Dedifferentiated amniotic fluid mesenchymal stem cell (primary cell): ENCODE results near the gene DDR2.

Experiments
- DNase-seq: peaks from one replicate; pipeline ENCODE4 v3.0.0-alpha.2; 2016; ENCODE audit errors: extremely low spot score

The DDR2 gene

DNA sequence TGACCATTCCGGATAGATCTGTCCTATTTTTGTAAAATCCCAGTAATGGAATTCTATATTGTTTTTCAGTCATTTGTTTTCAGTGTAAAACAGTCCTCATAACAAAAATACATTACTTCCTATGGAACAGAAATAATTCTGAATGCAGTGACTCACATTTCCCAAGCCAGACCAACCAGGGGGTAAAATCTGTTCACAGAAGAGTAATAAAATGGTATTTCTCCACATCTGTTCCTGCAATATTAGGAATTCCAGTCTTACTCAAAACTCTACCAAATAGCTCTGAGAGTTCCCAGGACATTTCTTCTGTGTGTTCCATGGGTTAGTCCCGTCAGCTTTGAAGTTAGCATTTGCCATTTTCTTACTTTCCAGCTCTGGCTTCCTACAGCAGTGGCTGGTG is 2.6 kb upstream of the DDR2 start:
- peak; percentile 63 for DNase-seq

DNA sequence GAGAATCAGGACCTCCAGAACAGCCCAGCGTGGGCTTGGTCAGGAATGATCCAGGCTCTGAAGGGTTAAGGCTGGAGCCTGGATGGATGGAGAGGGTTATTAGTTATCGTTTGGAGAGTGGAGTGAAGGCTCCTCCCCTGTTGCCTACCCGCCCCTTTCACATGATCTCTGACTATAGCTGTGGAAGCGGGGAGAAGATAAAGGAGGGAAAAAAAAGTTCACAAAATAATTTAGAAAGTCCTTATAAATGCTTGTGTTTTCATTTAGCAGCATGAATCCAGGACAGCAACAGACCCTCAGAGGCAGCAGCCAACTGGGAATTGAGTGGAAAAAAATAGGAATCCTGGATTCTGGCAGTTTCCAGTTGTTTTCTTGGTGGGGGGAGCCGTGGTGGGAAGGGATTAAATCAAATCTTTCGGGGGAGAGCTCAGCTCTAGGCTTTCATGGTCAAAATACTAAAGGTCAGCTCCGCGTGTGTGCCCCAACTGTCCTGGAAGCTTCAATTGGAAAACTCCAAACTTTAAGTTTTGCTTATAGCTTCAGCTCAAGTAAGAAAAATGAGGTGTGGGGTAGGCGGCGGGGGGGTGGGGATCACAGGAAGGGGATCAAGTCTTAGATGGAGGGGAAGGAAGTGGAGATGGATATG is 595 bp upstream of the DDR2 start:
- DNase-seq = peak; percentile 70

DNA sequence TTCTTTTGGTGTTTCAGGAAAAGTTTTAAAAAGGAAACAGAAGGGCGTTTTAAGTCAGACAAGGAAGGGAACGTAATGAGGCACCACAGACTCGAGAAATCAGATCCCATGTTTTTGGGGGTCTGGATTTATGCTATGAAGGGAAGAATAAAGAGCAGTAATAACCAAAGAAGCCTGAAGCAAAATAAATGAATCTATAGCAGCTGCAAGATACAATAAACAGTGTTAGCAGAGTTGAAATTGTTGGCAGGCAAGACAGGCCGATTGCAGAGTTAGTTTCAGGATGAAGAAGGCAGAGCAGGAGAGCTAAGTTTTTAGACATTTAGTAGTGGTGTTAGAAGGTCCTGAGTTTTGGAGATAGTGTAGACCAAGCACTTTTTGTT is 425 bp downstream of the DDR2 start:
- DNase-seq = no peak

DNA sequence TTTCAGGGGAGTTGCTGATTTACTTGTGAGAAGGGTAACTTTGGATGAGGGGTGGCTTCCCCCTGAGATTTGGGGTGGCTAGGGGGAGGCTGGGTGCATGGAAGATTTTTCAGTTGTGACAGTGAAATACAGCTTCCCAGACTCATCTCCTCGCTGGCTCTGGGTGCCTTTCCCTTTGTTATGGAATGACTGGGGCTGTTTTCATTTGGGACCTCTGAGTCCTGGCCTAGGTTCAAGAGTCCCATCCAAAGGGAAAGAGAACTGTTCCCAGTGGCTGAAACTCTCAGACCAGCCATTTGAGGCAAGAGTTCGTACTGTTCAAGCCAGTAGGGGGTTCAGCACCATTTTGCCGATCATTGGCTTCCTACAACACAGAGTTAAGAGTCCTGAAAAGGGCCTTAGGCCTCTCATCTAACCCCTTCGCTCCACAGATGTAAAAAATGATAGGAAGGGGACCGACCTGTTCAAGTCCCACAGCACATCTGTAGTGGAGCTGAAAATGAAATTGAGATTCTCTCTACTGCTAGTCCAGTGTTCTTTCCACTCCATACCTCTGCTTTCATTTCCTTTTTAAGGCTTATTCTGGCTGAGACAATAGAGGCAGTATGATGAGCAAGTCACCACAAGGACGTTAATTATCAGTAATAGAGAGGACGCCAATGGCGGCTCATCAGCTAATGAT is 958 bp downstream of the DDR2 start:
- peak; percentile 39 for DNase-seq

DNA sequence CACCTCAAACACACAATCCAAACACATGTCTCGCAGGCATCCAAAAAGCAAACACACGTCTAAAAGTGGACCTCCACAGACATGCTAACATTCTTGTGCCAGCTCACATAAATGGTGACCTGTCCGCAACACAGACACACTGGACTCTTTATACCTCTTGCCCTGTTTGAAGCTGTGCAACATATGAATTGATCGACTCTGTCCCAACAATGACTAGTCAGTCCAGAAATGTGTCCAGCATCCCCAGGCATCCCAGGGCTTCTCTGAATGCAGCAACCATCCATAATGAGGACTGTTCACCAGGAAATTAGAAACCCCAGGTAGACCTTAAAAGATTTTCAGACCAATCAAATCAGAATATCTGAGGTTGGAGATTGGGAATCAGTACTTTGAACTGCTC is 3.2 kb downstream of the DDR2 start:
- no peak for DNase-seq

DNA sequence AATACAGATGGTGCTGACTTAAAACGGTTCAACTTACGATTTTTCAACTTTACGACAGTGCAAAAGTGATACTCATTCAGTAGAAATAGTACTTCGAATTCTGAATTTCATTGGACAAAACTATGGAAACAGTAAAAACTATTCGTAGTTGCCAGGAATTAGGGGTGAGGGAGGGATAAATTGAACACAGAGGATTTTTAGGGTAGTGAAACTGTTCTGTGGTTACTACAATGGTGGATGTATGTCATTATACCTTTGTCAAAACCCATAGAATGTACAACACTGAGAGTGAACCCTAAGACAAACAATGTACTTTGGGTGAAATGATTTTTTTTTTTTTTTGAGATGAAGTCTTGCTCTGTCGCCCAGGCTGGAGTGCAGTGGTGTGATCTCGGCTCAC is 7.5 kb downstream of the DDR2 start:
- no peak for DNase-seq

DNA sequence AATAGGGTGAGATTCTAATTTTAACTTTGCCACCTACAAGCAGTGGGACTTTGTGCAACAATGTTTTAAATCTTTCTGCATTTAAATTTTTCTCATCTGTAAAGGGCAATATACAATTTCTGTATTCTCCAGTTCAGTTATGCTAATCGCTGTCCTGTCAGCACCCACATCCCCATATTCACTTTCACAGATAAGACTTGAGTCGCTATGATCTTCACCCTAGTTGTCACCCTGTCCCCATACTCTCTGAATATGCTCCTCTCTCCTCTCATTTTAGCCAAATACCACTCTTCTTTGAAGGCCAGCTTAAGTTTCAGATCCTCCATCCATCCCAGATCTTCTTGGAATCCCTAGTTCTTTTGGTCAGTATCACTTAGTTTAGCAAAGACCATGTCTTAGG is 8.8 kb downstream of the DDR2 start:
- DNase-seq = no peak

DNA sequence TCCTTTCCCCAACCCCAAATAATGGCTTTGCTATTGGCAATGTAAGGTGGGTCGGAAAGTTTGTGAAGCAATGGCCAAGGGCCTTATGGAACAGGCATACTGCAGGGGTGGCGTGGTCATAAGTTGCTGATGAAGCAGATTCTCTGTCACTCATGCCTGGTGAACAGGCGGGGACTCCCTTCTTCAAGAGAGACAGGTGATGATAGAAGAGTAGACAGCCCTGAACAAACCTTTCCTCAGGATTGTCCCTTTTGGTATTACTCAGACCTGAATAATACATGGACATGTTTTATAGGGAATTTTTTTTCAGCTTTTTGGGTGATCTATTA is 12.7 kb downstream of the DDR2 start:
- DNase-seq = no peak

DNA sequence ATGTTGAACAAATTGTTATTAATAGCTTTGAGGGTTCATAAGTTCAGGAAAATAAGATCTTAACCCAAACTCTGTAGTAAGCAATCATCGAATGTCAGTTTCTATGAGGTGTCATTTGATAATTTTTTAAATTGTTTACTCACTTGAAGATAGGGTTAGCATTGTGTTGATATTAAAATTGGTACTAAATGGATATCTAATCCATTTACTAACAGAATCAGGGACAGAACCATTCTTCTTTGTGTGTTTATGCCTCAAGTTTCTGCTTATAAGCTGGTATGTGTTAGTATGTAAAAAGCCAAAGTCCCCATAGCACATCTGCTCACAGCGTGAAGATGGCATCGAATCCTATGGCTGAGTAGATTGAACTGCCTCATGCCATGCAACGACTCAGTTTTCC is 13.4 kb downstream of the DDR2 start:
- no peak for DNase-seq

DNA sequence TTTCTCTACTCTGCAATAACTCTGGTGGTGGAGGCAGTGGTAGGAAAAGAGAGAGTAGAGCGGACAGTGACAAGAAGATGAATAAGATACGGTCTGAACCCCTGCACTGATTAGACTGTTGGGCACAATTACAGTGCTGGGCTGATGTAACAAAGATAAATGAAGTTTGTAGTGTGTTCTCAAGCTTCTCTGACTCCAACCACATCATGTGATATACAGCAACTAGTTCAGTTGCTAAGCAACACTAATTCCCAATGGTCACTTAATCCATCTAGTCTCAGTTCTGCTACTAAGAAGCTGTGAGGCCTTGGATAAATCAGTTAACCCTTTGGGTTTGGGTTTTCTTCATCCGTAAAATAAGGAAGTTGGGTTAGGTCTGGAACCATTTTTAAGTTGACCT is 17.3 kb downstream of the DDR2 start:
- peak; percentile 31 for DNase-seq

DNA sequence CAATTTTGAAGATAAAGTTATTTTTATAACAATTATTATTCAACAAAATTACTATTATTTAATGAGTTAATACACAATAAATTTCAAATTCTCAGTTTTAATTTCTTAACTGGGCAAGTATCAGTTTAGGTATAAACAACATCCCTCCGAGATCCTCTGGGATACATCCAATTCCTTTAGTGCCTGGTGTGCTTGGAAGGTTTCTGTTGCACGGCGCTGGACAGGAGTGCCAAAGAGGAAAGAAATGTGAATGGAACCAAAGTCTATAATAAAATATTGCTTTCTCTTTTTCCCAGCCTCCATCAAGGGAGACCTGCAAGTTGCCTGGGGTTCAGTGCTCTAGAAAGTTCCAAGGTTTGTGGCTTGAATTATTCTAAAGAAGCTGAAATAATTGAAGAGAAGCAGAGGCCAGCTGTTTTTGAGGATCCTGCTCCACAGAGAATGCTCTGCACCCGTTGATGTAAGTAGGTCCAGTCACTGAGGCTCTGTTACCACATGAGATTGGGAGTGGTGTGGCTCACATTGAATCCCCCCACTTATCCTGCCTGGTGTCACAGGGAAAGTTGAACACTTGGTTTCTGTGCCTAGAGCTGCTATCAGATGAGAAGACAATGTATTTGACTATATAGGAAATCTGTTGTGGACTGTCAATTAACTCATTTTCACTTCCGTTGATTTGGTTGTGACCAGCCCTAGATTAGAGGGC is 22.8 kb downstream of the DDR2 start:
- no peak for DNase-seq

DNA sequence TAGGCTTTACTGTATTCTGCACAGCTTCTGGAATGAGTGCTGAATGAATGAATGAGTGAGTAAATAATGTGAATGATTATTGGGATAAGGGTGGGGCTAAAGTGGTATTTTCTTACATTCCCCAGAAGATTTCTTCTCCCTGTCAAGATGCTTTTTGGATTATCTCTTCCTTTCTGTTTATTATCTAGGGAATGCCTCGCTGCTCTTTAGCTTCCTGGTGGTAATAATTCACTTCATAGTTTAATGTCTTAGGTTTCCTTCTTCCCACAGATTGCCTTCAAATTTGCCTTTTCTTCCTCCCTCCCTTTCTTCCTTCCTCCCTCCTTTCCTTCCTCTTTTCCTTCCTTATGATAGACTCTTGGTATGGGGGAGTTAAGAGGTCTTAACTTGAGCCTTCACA is 24.0 kb downstream of the DDR2 start:
- no peak for DNase-seq

DNA sequence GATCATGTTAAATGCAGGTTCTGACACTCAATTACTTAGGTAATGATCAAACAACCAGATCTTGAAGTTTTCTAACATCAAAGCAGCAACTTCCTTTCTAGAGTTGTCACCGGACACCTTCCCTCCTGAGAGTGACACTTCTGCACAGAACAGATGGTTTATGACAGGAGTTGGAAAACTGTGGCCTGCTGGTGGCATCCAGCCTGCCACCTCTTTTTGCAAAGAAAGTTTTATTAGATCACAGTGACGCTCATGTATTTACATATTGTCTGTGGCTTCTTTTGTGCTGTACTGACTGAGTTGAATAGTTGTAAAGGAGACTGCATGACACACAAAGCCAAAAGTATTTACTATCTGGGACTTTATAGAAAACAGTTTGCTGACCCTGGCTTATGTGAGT is 28.3 kb downstream of the DDR2 start:
- no peak for DNase-seq

DNA sequence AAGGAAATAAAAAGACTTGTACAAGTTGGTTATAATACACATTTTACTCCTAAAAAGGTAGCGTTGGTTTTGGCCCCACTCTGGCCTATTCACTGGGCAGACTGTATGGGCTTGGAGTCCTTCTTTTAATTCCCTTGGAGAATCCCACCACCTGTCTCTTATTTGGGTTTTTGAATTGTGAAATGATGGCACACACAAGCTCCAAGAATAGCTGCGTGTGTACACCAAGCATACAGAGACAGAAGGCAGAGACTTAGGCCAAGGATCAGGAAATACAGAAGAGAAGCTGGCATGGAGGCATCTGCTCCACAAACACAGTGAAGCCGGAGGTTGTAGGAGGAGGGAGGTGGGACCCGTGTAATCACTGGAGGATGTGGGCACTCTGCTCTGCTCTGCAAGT is 29.1 kb downstream of the DDR2 start:
- no peak for DNase-seq

DNA sequence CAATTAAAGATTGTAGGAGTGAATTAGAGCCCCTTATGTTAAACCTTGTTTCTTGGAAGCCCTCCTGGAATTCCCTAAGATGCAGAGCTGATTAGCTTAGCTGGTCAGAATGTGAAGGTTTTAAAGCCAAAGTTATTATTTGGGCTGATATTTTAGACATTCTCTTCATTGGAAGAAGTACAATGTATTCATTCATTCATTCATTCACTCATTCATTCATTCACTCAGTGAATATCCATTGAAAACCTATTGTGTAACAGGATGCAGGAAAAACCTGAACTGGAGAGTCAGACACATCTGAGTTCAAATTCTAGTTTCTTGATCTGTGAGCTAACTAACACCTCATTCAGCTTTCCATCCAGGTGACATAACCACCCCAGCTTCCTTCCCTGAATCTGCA is 29.7 kb downstream of the DDR2 start:
- DNase-seq = no peak

DNA sequence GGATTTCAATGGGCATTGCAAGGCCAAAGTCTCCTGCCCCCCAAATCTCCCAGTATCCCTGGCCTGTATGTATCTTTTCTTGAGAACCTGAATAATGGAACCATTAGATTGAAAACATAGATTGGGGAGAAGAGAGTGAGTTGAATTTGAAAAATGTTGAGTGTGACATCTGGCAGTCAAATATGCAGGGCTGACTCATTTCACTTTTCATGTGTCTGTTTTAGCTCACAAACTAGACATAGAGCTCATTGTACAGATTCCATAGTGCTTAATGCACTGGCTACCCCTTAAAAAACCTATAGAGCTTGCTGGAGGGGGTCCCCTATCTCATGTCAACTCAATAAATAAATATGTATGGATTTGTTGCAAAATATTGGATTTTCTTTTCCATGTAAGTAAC is 30.8 kb downstream of the DDR2 start:
- DNase-seq = peak; percentile 36

DNA sequence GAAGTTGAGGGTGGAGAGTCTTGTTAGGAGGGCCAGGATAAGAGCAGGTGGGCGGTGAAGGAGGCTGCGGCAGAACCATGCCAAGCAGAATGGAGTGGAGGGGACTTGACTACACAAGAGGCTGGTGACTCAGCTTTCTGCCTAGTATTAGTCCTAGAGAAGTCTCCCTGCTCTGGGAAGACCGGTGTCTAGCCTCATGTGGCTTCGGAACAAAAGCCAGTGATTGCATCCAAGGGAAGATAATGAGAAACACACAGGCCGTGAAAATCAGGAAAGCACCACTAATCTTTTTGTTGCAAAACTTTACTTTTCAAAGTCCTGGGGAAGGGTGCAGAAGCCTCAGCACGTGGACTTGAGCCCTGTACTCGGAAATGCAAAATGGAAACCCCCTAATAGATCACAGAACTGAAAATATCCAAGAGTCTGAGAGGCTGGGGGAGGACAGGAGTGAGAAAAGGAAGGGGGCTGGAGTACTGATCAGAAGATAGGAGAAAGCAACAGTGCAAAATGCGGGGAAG is 31.4 kb downstream of the DDR2 start:
- peak; percentile 58 for DNase-seq

DNA sequence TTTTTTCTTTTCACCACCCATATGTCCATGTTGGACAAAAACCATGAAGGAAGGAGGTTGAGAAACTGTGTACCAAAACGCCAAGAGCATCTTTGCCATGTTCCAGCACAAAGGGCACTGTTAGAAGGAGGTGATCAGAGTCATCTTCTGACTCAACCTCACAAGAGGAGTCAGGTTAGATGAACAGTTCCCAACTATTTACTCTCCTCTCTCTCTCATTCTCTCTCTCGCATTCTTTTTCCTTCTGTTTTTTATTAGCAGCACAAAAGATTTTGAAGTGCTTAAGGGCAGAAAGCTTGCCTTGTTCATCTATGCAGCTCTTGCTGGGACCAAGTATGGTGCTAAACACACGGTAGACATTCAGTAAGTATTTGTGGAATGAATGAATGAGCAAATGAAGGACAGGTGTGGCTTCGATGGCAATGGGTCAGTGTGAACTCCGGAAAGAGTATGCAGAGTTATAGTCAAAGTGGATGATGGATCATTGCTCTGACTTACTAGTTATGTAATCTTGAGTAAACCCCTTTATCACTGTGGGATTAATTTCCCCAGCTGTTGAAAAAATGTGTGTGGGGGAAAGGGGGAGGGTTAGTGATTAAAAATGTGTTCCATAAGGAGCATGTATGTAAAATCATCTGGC is 33.9 kb downstream of the DDR2 start:
- no peak for DNase-seq

DNA sequence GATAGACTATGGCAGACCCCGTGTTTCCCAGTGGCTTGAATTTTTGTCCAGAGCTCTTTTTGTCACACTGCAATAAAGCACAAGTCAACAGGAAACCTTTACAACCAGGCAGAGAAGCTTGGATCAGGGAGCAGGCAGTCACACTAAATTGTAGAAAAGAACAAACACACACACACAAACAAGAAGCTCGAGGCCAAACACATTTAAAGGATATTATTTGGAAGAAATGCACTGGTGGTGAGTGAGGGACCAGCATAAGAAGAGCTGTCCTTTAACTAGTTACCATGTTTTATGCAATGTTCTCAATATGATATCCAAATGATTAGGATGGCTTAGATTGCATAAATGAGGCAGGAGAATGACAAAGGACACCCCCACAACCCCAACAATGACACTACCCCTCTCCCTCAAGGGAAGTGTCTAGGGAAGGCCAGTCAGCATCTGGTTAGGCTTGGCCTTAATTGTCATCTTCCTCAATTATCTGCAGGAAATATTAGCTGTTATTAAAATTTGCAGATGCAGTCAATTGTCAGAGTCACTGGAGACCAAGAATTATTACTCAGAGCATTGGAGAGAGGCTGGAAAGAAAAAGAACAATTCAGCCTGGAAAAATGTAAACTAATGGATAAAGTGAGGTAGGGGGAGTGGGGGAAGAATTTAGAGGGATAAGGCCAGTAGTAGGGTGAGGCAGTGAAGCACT is 35.3 kb downstream of the DDR2 start:
- DNase-seq = no peak

DNA sequence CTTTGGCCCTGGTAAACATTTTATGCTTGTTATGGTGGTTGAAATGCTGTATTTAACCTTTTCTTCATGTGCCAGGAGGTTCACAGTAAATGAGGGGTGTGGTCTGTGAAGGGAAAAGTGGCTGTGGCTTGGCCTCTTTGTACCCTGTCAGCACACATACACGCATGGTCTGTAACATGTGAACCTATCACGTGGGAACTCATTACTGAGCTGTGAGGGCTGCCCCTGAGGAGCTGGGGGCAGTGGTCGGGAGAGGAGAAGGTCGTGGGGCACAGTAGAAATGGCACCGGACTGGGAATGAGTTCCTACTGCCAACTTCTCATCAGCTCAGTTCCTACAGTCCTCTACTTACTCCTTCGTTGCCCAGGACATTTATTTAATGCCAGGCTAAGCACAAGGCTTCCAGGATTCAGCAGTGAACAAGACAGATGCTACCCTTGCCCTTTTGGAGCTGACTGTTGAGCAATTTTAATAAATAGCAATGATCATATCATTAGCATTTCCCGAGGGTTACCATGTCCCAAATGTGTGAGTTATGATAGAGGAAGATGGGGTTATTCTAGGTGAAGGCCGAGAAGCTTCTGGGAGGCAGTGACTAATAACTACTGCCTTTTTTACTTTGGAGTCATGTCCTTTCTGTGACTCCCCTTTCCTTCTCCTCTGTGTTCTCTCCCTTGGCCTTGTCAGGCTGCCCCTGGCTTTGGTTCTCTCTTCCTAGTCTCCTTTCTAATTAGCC is 38.8 kb downstream of the DDR2 start:
- DNase-seq = no peak

DNA sequence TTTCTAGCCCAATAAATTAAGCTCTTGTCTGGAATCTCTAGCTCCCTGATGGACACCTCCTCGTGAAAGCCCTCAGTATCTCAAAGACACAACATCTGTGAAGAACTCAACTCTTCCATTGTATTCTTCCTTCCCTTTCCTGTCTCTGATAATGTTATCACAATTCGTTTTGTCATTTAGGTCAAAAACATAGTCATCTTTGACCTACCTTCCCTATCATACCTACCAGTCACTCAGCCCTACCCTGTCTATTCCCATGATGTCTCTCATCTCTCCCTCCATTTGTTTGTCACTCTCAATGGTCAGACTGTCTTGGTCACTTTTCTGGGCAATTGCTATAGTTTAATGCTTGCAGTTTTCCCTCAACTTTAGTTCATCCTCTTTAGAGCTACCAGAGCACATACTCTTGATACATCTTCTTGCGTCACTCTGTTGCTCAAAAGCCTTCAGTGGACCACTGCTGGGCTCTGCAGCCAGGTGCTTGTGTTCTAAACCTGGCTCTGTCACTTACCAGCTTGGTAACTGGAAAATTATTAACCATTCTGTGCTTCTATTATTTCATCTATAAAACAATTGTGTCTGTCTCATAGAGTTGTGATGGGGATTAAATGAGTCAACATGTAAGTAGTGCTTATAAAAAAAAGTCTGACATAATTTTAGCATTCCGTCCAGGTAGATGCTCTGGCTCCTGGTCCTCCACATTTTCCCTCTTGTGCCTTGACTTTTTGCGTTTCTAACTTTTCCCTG is 39.6 kb downstream of the DDR2 start:
- no peak for DNase-seq
